Colon (tissue), 2 donors: Measurements from ENCODE around the gene ASPSCR1.
"Not testable (repeated sequence)": the region's sequence is repeated elsewhere in the genome, so short reads cannot be mapped to it uniquely, and the experiment has no call there.

Experiments
- FAIRE-seq: peaks from 2 replicates; lab custom pipeline; 2012; peaks lifted over from hg19 to GRCh38; lab: Jason Lieb, UNC
- donor health status: control.
- donor health status: control.

ASPSCR1 gene

GRCh38 chr17:81941484-81942166, 35.8 kb upstream of the ASPSCR1 start:
- no peak for FAIRE-seq

GRCh38 chr17:81942167-81942553, 35.3 kb upstream of the ASPSCR1 start:
- no peak for FAIRE-seq

- FAIRE-seq = no peak
Measured at GRCh38 chr17:81944858-81945257, 32.6 kb upstream of the ASPSCR1 start.

- no peak for FAIRE-seq
Measured at GRCh38 chr17:81947189-81947588, 30.2 kb upstream of the ASPSCR1 start, which contains the start of gene MYADML2. Gene MYADML2 (minus strand): TSS chr17:81947233. CDS start chr17:81941741, 5,492 bp downstream.

- no peak for FAIRE-seq
Measured at GRCh38 chr17:81948635-81949378, 28.6 kb upstream of the ASPSCR1 start.

GRCh38 chr17:81950501-81950900, 26.9 kb upstream of the ASPSCR1 start:
- FAIRE-seq = no peak

- FAIRE-seq = no peak
Measured at GRCh38 chr17:81951785-81952684, 25.4 kb upstream of the ASPSCR1 start.

- no peak for FAIRE-seq
Measured at GRCh38 chr17:81952792-81953228, 24.6 kb upstream of the ASPSCR1 start.

- FAIRE-seq = not testable (repeated sequence)
Measured at GRCh38 chr17:81953443-81953842, 24.0 kb upstream of the ASPSCR1 start.

- FAIRE-seq = no peak
Measured at GRCh38 chr17:81954131-81955057, 23.0 kb upstream of the ASPSCR1 start.

GRCh38 chr17:81955058-81955681, 22.3 kb upstream of the ASPSCR1 start:
- no peak for FAIRE-seq

GRCh38 chr17:81955756-81956544, 21.5 kb upstream of the ASPSCR1 start:
- no peak for FAIRE-seq

- no peak for FAIRE-seq
Measured at GRCh38 chr17:81956607-81957589, 20.5 kb upstream of the ASPSCR1 start.

GRCh38 chr17:81957691-81958432, 19.6 kb upstream of the ASPSCR1 start:
- FAIRE-seq = no peak

GRCh38 chr17:81958633-81959342, 18.6 kb upstream of the ASPSCR1 start:
- FAIRE-seq = no peak

- FAIRE-seq = no peak
Measured at GRCh38 chr17:81959362-81960129, 17.9 kb upstream of the ASPSCR1 start.
